Measurements from ENCODE around the gene RAB11B. TPM values are rescaled to one million over a fixed set of nuclear protein-coding genes. Genes with fewer than 3 reads are reported as not detected.
A peak's percentile ranks its signal among the peaks of the same experiment; 100 is the strongest.
"Not testable (repeated sequence)": the region's sequence is repeated elsewhere in the genome, so short reads cannot be mapped to it uniquely, and the experiment has no call there.

RAB11B gene
- total RNA-seq, 1 donor from 2014 or later, result 90.5 TPM

GRCh38 chr19:8421484-8422461, 31.6 kb downstream of the RAB11B start:
- DNase-seq (ENCODE audit: low spot score in 2 of 2), result no peak
- no peak for FAIRE-seq

GRCh38 chr19:8423817-8424223, 33.7 kb downstream of the RAB11B start:
- peak; percentile 23 for FAIRE-seq
- peak; percentile 58 to 65 for DNase-seq (ENCODE audit: low spot score in 2 of 2)

GRCh38 chr19:8425331-8425730, 35.2 kb downstream of the RAB11B start:
- not testable (repeated sequence) for DNase-seq (ENCODE audit: low spot score in 2 of 2); FAIRE-seq

GRCh38 chr19:8426283-8426682, 36.1 kb downstream of the RAB11B start:
- DNase-seq (ENCODE audit: low spot score in 2 of 2) (no peak), FAIRE-seq (no peak)

DNA sequence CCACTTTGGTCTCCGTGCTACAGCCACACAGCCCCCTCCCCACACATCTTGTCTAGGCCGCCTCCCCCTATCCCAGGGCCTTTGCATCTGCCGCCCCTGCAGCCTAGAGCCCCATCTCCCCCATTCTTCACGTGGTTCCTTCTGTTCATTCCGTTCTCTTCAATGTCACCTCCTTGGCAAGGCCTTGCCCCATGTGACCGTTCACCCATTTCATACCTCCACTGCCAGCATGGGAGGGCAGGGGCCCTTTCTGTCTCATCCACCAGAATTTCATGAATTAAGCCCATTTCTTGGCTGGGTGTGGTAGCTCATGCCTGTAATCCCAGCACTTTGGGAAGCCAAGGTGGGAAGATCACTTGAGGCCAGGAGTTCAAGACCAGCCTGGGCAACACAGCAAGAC, 38.9 kb downstream of the RAB11B start:
- DNase-seq (ENCODE audit: low spot score in 2 of 2) (no peak), FAIRE-seq (no peak)

- DNase-seq (ENCODE audit: low spot score in 2 of 2) (no peak), FAIRE-seq (no peak)
These were observed 39.7 kb downstream of the RAB11B start for GRCh38 chr19:8429826-8430225.

DNA sequence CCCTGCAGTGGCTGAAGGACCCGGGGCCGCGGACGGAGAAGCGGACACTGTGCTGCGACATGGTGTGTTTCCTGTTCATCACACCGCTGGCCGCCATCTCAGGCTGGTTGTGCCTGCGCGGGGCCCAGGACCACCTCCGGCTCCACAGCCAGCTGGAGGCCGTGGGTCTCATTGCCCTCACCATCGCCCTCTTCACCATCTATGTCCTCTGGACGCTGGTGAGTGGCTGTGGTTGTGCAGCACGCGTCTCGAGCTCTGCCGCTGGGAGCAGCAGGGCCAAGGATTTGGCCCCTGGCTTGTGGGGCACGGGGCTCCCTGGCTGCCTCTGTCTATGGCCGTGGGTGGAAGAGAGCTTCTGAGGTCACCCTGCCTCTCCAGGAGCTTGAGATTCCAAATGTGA, 40.5 kb downstream of the RAB11B start:
- no peak for DNase-seq (ENCODE audit: low spot score in 2 of 2)

GRCh38 chr19:8438236-8438635, 48.1 kb downstream of the RAB11B start:
- DNase-seq (ENCODE audit: low spot score in 2 of 2) (no peak), FAIRE-seq (no peak)

More for the DNA sequence above, 40.5 kb downstream of the RAB11B start:
- FAIRE-seq, result no peak

DNA sequence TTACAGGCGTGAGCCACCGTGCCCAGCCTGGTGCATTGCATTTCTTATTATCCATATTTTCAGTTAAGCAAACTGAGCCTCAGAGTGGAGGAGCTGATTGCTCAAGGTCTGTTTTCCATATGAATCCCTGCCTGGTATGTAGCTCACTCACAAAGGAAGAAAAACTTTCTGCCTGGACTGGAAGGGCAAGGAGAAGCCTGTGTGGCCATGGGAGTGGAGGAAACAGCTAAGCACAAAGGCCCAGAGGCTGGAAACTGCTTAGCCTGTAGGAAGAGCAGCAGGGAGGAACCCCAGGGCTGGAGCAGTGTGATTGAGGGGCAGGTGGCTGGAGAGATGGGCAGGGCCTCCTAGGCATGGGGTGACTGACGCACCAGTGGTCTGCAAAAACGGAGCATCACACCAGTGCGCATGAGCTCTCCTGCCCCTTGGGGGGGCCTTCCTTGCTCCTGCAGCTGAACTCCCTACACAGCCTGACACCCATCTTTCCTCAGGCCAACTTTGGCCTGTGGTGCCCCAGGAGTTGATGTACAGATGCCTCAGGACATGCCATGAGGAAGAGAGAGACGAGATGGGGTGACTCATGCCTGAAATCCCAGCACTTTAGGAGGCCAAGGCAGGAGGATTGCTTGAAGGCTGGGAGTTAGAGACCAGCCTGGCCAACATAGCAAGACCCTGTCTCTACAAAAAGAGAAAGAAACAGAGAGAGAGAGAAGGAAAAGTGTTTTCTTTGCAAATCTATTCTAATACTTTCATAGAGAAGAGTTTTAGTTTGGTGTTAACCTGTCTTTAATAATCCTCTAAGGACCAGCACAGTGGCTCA, 51.8 kb downstream of the RAB11B start:
- FAIRE-seq (no peak), DNase-seq (ENCODE audit: low spot score in 2 of 2) (no peak)

DNA sequence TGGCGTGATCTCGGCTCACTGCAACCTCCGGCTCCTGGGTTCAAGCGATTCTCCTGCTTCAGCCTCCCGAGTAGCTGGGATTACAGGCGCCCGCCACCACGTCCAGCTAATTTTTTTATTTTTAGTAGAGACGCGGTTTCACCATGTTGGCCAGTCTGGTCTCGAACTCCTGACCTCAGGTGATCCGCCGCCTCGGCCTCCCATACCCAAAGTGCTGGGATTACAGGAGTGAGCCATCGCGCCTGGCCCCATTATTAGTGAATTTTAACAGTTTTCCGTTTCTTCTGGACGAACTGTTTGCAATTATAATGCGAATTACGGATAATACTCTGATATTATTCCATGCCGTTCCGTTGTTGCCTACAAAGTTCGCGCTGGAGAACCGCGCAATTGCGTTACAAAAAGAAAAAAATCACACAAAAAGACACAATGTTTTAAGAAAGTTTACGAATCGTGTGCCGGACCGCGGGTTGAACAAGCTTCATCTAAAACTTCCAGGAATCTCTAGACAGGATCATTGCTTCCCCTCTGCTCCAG, 54.0 kb downstream of the RAB11B start:
- DNase-seq (ENCODE audit: low spot score in 2 of 2), result not testable (repeated sequence)

GRCh38 chr19:8444677-8445487, 54.7 kb downstream of the RAB11B start, which contains the start of gene HNRNPM:
Gene HNRNPM, plus strand, starts transcription at chr19:8444975. Its CDS starts 24 bp downstream, at chr19:8444999.
- DNase-seq (ENCODE audit: low spot score in 2 of 2) (peak; percentile 96 to 98), FAIRE-seq (no peak)

More for the DNA sequence above, 54.0 kb downstream of the RAB11B start:
- not testable (repeated sequence) for FAIRE-seq

DNA sequence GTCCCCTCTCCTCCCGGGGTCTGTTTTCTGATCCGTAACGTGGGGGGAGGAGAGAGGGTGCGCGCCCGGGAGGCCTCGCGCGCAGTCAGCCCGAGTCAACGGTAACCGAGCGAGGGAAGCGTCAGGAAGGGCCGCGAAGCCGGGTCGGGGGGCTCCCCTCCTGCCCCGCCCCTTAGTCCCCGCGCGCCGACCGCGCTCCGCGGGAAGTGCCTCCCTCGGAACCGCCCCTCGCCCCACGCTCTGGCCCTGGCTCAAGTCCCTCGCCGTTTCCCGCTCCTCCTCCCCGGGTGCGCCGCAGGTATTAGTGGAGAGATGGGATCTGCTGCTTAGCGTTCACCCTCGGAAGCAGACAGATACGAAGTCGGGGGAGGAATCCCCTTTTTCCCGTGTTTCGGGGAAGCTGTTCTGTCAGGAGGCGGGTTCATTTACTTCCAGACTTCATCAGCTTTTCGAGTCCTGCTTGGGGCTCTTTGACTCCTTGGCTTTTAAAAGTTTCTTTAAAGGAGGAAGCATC, 55.4 kb downstream of the RAB11B start:
- DNase-seq (ENCODE audit: low spot score in 2 of 2) (peak in 1 of 2 donors; percentile 53), FAIRE-seq (no peak)

DNA sequence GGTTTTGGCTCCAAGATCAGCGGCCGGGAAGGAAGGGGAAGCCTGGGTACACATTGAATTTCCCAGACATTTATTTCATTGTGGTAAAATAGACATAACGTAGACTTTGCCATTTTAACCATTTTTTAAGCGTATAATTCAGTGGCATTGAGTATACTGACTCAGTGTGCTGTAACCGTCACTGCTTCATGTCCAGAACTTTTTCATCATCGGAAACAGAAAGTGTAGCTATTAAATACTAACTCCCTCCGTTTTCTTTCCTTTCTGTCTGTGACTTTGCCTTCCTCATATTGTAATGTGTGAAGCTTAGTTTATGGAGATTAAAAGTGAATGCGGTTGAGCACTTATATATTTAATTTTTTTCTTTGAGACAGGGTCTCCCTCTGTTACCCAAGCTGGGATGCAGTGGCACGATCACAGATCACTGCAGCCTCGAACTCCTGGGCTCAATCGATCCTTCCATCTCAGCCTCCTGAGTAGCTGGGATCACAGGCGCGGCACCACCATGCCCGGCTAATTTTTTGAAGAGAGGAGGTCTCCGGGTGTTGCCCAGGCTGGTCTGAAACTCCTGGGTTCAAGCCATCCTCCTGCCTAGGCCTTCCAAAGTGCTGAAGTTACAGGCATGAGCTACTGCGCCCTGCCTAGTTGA, 56.0 kb downstream of the RAB11B start:
- DNase-seq (ENCODE audit: low spot score in 2 of 2) (no peak), FAIRE-seq (no peak)

DNA sequence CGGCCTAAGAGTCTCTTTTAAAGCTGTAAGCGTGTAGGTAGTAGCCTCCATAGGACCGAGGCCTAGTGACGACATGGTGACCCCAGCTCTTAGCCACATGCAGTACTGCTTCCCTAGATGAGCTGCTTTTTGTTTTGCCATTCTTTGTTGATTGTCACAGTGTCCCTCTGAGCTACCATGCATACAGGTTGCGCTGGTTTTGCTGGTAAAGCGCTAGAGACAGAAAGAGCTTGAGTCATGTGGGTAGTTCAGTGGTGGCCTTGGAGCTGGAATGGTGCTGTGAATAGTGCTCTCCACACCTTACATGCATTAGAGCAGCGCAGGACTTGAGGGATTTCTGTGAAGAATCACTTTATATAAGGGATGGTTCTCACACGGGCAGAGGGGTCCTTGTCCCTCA, 59.7 kb downstream of the RAB11B start:
- FAIRE-seq, result no peak
- no peak for DNase-seq (ENCODE audit: low spot score in 2 of 2)

GRCh38 chr19:8451377-8451776, 61.2 kb downstream of the RAB11B start:
- DNase-seq (ENCODE audit: low spot score in 2 of 2) (no peak), FAIRE-seq (no peak)

- FAIRE-seq (no peak), DNase-seq (ENCODE audit: low spot score in 2 of 2) (no peak)
These were observed 61.7 kb downstream of the RAB11B start for GRCh38 chr19:8451885-8452284.

DNA sequence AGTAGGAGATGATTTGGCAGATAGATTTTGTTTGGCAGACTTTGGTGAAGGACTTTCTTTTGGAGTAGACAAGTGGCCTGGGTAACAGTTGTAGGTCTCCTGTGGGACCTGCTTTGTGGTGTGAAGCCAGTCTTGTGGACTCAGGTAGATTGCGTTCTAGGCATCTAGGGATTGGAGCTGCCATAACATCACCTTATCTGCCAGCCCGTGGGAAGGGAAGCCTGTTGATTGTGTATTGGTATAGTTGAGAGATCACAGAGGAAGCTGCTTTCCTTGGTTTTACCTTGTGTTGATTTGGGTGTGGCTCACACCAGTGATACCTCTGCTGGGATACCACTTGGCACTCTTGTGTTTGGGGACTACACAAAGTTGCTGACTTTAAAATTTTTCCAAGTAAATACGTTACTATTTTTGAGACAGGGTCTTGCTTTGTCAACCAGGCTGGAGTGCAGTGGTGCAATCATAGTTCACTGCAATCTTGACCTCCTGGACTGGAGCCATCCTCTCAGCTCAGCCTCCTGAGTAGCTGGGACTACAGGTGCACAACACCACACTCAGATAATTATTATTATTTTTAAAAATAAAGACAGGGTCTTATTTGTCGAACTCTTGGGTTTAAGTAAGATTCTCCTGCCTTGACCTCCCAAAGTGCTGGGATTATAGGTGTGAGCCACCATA, 62.4 kb downstream of the RAB11B start:
- FAIRE-seq (no peak), DNase-seq (ENCODE audit: low spot score in 2 of 2) (no peak)

- FAIRE-seq (no peak), DNase-seq (ENCODE audit: low spot score in 2 of 2) (no peak)
These were observed 63.5 kb downstream of the RAB11B start for GRCh38 chr19:8453616-8454015.
